GM19035 (cell line): ENCODE results near the gene GGN.
"Not testable (repeated sequence)": the region's sequence is repeated elsewhere in the genome, so short reads cannot be mapped to it uniquely, and the experiment has no call there.

ENCODE experiments used
- ATAC-seq: cut with Tn5 transposase; IDR thresholded peaks from one replicate; pipeline ENCODE4 v1.9.1; 2021; ENCODE audit not compliant: unreplicated experiment

Gene GGN

GRCh38 chr19:38362946-38363688 lies 24.7 kb downstream of the GGN start:
- not testable (repeated sequence) for ATAC-seq

- peak; percentile 41 for ATAC-seq
Observed at GRCh38 chr19:38362076-38362945, 25.5 kb downstream of the GGN start.

- peak; percentile 55 for ATAC-seq
Observed at GRCh38 chr19:38361633-38362075, 26.2 kb downstream of the GGN start.

GRCh38 chr19:38360839-38361631 lies 26.8 kb downstream of the GGN start:
- ATAC-seq: no peak

- no peak for ATAC-seq
Observed at GRCh38 chr19:38360351-38360750, 27.5 kb downstream of the GGN start.

GRCh38 chr19:38359242-38360021 lies 28.4 kb downstream of the GGN start:
- no peak for ATAC-seq

- ATAC-seq: no peak
Observed at GRCh38 chr19:38358071-38358470, 29.8 kb downstream of the GGN start.

- ATAC-seq: no peak
Observed at GRCh38 chr19:38355728-38356725, 31.8 kb downstream of the GGN start.

GRCh38 chr19:38352611-38353010 lies 35.2 kb downstream of the GGN start:
- ATAC-seq: no peak

- ATAC-seq: no peak
Observed at GRCh38 chr19:38351865-38352395, 35.9 kb downstream of the GGN start.

GRCh38 chr19:38350883-38351282 lies 37.0 kb downstream of the GGN start:
- ATAC-seq: no peak

- ATAC-seq: no peak
Observed at GRCh38 chr19:38346837-38347236, 41.0 kb downstream of the GGN start.

GRCh38 chr19:38340927-38341326 lies 46.9 kb downstream of the GGN start:
- ATAC-seq: no peak

GRCh38 chr19:38339011-38339410 lies 48.8 kb downstream of the GGN start:
- ATAC-seq: not testable (repeated sequence)

GRCh38 chr19:38337360-38337653 lies 50.5 kb downstream of the GGN start:
- no peak for ATAC-seq

GRCh38 chr19:38336638-38337359 lies 51.0 kb downstream of the GGN start:
- ATAC-seq: peak; percentile 49

GRCh38 chr19:38335949-38336637 lies 51.7 kb downstream of the GGN start:
- ATAC-seq: peak; percentile 71
